ENCODE results near the gene MED13L. TPM values are rescaled to one million over a fixed set of nuclear protein-coding genes. Genes with fewer than 3 reads are reported as not detected.

Gene MED13L
- polyA plus RNA-seq, 1 of the 3 experiments (the other 2 are of a cell fraction) = 17.1 TPM

DNA sequence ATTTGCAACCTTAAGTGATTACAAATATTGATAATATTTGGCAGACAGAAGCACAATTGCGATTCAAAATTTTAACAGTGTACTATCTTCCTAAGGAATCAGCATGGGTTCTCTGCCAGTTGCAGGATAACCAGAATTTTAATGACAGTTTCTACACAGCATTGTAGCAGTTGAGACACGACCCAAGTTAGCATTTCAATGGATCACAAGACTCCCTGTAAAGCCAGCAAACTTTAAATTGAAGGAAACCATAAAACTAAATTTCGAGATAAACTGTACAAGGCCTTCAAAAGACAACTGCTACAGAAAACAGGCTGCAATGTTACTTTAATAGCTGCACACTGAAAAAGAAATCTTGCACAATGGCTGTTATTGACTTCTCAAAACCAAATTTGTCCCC, 154.9 kb downstream of the MED13L start:
- no peak for TF ChIP-seq YY1 (IDR thresholded peaks at IDR 0.05; ENCODE audit: low read depth)
- TF ChIP-seq FOSL2 (IDR thresholded peaks at IDR 0.05; ENCODE audit: borderline replicate concordance, low read depth) = no peak
- no peak for TF ChIP-seq TEAD4 (IDR thresholded peaks at IDR 0.05; ENCODE audit: borderline replicate concordance, insufficient read depth)
- TF ChIP-seq POLR2AphosphoS5 (IDR thresholded peaks at IDR 0.05; ENCODE audit: low read depth, low read length) = no peak
- TF ChIP-seq RXRA (IDR thresholded peaks at IDR 0.05; ENCODE audit: borderline replicate concordance, low read depth) = no peak
- TF ChIP-seq USF2 (IDR thresholded peaks at IDR 0.05; ENCODE audit: borderline replicate concordance, low read depth, low read length) = no peak
- TF ChIP-seq MXI1 (IDR thresholded peaks at IDR 0.05; ENCODE audit: low read depth, low read length) = no peak
- TF ChIP-seq GABPA (IDR thresholded peaks at IDR 0.05; ENCODE audit: low read depth) = no peak
- no peak for TF ChIP-seq RAD21 (IDR thresholded peaks at IDR 0.05; ENCODE audit: low read length)
- TF ChIP-seq, protein P1, sequence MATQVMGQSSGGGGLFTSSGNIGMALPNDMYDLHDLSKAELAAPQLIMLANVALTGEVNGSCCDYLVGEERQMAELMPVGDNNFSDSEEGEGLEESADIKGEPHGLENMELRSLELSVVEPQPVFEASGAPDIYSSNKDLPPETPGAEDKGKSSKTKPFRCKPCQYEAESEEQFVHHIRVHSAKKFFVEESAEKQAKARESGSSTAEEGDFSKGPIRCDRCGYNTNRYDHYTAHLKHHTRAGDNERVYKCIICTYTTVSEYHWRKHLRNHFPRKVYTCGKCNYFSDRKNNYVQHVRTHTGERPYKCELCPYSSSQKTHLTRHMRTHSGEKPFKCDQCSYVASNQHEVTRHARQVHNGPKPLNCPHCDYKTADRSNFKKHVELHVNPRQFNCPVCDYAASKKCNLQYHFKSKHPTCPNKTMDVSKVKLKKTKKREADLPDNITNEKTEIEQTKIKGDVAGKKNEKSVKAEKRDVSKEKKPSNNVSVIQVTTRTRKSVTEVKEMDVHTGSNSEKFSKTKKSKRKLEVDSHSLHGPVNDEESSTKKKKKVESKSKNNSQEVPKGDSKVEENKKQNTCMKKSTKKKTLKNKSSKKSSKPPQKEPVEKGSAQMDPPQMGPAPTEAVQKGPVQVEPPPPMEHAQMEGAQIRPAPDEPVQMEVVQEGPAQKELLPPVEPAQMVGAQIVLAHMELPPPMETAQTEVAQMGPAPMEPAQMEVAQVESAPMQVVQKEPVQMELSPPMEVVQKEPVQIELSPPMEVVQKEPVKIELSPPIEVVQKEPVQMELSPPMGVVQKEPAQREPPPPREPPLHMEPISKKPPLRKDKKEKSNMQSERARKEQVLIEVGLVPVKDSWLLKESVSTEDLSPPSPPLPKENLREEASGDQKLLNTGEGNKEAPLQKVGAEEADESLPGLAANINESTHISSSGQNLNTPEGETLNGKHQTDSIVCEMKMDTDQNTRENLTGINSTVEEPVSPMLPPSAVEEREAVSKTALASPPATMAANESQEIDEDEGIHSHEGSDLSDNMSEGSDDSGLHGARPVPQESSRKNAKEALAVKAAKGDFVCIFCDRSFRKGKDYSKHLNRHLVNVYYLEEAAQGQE (IDR thresholded peaks at IDR 0.05; ENCODE audit: low read depth, low read length) = no peak
- Histone ChIP-seq H3K4me1 (ENCODE audit: control insufficient read depth in 1 of 2, insufficient read depth in 2 of 2, low read depth in 1 of 2, low read length in 1 of 2) (peaks cover 21 to 58% of the 10 kb centered on the region in 2 experiments), H3K4me3 (ENCODE audit: low read depth in 2 of 2, low read length in 1 of 2) (no peak overlapping the region), H3K9me2 (no peaks in the 10 kb centered on the region), H3K27me3 (ENCODE audit: insufficient read depth) (no peaks in the 10 kb centered on the region), H3K79me2 (ENCODE audit: insufficient read depth) (peaks cover 99% of the 10 kb centered on the region), H2AFZ (ENCODE audit: low read depth) (no peak overlapping the region), H3K9ac (no peak overlapping the region), H3K27ac (ENCODE audit: low read depth in 2 of 2, low read length in 1 of 2) (peak overlapping the region in 1 of 2 experiments; percentile 35; a peak in 1 of 4 replicates), H3K36me3 (replicated peaks in 1 of 2; ENCODE audit: control insufficient read depth in 1 of 2, insufficient read depth in 2 of 2, low read length in 1 of 2) (no peaks in the 10 kb centered on the region), H3K9me3 (no peaks in the 10 kb centered on the region), H4K20me1 (ENCODE audit: insufficient read depth) (peaks cover 99% of the 10 kb centered on the region), H3K4me2 (no peak overlapping the region; the same call in 1 of the 2 replicates), H3F3A (replicated peaks; ENCODE audit: insufficient read depth) (peaks cover 31% of the 10 kb centered on the region)
- DNase-seq = no peak
- ChIA-PET CTCF (interaction anchor here (0.6 kb wide), 1 partner anchor 53 kb away, joined by 3 read pairs; no protein-coding TSS in a partner anchor), POLR2A (interaction anchor here (0.6 kb wide), 1 partner anchor 59 kb away, joined by 3 read pairs; no protein-coding TSS in a partner anchor)
- 73% methylated on average over 3 of the region's 3 CpGs for WGBS (ENCODE audit: low lambda C conversion rate)

DNA sequence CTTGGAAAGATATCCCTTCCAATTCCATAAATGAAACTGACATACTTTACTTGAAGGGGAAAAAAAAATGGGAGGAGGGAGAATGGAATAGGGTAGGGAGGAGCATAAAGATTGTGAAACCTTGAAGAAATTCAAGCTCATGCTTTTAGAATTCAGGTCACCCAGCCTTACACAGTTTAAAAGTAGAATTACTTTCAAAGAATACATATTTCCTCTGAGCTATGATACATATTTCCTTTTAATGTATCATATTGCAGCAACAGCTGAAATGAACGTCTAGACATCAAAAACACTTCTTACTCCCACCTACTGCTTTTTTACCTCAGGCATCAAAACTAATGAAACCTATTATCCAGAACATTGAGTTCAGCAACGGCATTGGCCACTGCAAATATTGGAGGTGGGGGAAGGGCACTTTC, 156.0 kb downstream of the MED13L start:
- H3K4me3 ChIP-seq (ENCODE audit: low read depth in 2 of 2, low read length in 1 of 2) = peak overlapping the region in 1 of 2 experiments; percentile 21; a peak in 2 of 4 replicates
- peaks cover 99% of the 10 kb centered on the region for H3K79me2 ChIP-seq (ENCODE audit: insufficient read depth)
- H3K4me1 ChIP-seq (ENCODE audit: control insufficient read depth in 1 of 2, insufficient read depth in 2 of 2, low read depth in 1 of 2, low read length in 1 of 2) = peaks cover 21 to 55% of the 10 kb centered on the region in 2 experiments
- no peaks in the 10 kb centered on the region for H3K27me3 ChIP-seq (ENCODE audit: insufficient read depth)
- peak overlapping the region; percentile 57 to 60 for H3K27ac ChIP-seq (ENCODE audit: low read depth in 2 of 2, low read length in 1 of 2)
- no peaks in the 10 kb centered on the region for H3K9me2 ChIP-seq
- H2AFZ ChIP-seq (ENCODE audit: low read depth) = no peak overlapping the region
- H3K4me2 ChIP-seq = peak overlapping the region; percentile 54
- ChIA-PET POLR2A (no interaction called here), CTCF (interaction anchor here (0.7 to 0.9 kb wide), 3 partner anchors 18 to 65 kb away, joined by 3 to 4 read pairs (median 3); no protein-coding TSS in a partner anchor)
- 0% methylated on average over 2 of the region's 2 CpGs for WGBS (ENCODE audit: low lambda C conversion rate)
- H3K9me3 ChIP-seq = no peaks in the 10 kb centered on the region
- H3K9ac ChIP-seq = peak overlapping the region; percentile 9; the same call in 1 of the 2 replicates
- peaks cover 99% of the 10 kb centered on the region for H4K20me1 ChIP-seq (ENCODE audit: insufficient read depth)
- peaks cover 31% of the 10 kb centered on the region for H3F3A ChIP-seq (replicated peaks; ENCODE audit: insufficient read depth)
- DNase-seq = no peak
- H3K36me3 ChIP-seq (replicated peaks in 1 of 2; ENCODE audit: control insufficient read depth in 1 of 2, insufficient read depth in 2 of 2, low read length in 1 of 2) = no peaks in the 10 kb centered on the region
- 0 out of 2 replicates have a peak, but pooled peaks have one; percentile 15 for TF ChIP-seq PBX3 (IDR thresholded peaks at IDR 0.05)
- no peak for TF ChIP-seq FOSL2 (IDR thresholded peaks at IDR 0.05; ENCODE audit: borderline replicate concordance, low read depth)
- TF ChIP-seq POLR2AphosphoS5 (IDR thresholded peaks at IDR 0.05; ENCODE audit: low read depth, low read length) = no peak
- TF ChIP-seq TAF1 (IDR thresholded peaks at IDR 0.05; ENCODE audit: borderline replicate concordance, low read depth, low read length) = no peak
- TF ChIP-seq FOXM1 (IDR thresholded peaks at IDR 0.05; ENCODE audit: low read depth) = no peak; the same call in 1 of the 2 replicates
- TF ChIP-seq RXRA (IDR thresholded peaks at IDR 0.05; ENCODE audit: borderline replicate concordance, low read depth) = no peak
- TF ChIP-seq SIN3A (IDR thresholded peaks at IDR 0.05; ENCODE audit: borderline replicate concordance, low read depth, low read length) = no peak
- peak; percentile 40 for TF ChIP-seq TCF12 (IDR thresholded peaks at IDR 0.05)
- TF ChIP-seq NRF1 (IDR thresholded peaks at IDR 0.05; ENCODE audit: low read depth, low read length) = no peak
- TF ChIP-seq ZBTB33 (IDR thresholded peaks at IDR 0.05; ENCODE audit: borderline replicate concordance, low read depth) = no peak
- TF ChIP-seq SMC3 (IDR thresholded peaks at IDR 0.05; ENCODE audit: low read depth, low read length) = no peak
- TF ChIP-seq ELF1 (IDR thresholded peaks at IDR 0.05) = no peak
- no peak for TF ChIP-seq RCOR1 (IDR thresholded peaks at IDR 0.05; ENCODE audit: low read length)
- no peak for TF ChIP-seq RFX5 (IDR thresholded peaks at IDR 0.05; ENCODE audit: low read length)
- no peak for TF ChIP-seq RAD21 (IDR thresholded peaks at IDR 0.05; ENCODE audit: low read length)

Measured in SK-N-SH (cell line).